ENCODE results near the gene DMPK. TPM values are rescaled to one million over a fixed set of nuclear protein-coding genes. Genes with fewer than 3 reads are reported as not detected.

Gene DMPK
- total and polyA plus RNA-seq, 2 experiments from 2014 or later: 25.2 to 46.0 TPM

- Histone ChIP-seq H2AFZ (peak within 1 kb of the TSS; percentile 35), H3K36me3 (replicated peaks; ENCODE audit: insufficient read depth, low read depth) (no peaks in the 10 kb centered on the region), H3K4me2 (peak within 1 kb of the TSS; percentile 95), H3K4me3 (peak within 1 kb of the TSS; percentile 91), H3K27ac (peak within 1 kb of the TSS; percentile 55), H3K27me3 (no peaks in the 10 kb centered on the region), H3K4me1 (ENCODE audit: insufficient read depth) (no peaks in the 10 kb centered on the region), H3K79me2 (peaks cover 35% of the 10 kb centered on the region), H4K20me1 (ENCODE audit: insufficient read depth, poor library complexity, severe bottlenecking) (peaks cover 5% of the 10 kb centered on the region), H3K9me2 (replicated peaks; ENCODE audit: insufficient read depth) (no peaks in the 10 kb centered on the region), H3K9me3 (ENCODE audit: low read depth) (no peaks in the 10 kb centered on the region)
- TF ChIP-seq CTCF (IDR thresholded peaks at IDR 0.05; ENCODE audit: poor library complexity): no peak
- no peak for TF ChIP-seq EZH2phosphoT487 (IDR thresholded peaks at IDR 0.05; ENCODE audit: low read depth, severe bottlenecking, unreplicated experiment)
- TF ChIP-seq EZH2 (IDR thresholded peaks at IDR 0.05; ENCODE audit: borderline replicate concordance): no peak
- DNase-seq (ENCODE audit: low spot score): peak; percentile 100
- under 1% methylated on average over 34 of the region's 86 CpGs for WGBS (ENCODE audit: low lambda C conversion rate, missing lambda C conversion rate)
These were observed 10.3 kb upstream of the DMPK start, which contains the start of gene DMWD for GRCh38 chr19:45792470-45793177. TSS of gene DMWD (minus strand) at chr19:45792845. CDS start at chr19:45792756, 89 bp downstream.

GRCh38 chr19:45791744-45792469 lies 9.6 kb upstream of the DMPK start:
- Histone ChIP-seq H3K4me3 (peak overlapping the region; percentile 91), H3K4me1 (ENCODE audit: insufficient read depth) (no peaks in the 10 kb centered on the region), H3K9me2 (replicated peaks; ENCODE audit: insufficient read depth) (no peaks in the 10 kb centered on the region), H3K4me2 (peak overlapping the region; percentile 95), H3K79me2 (peaks cover 35% of the 10 kb centered on the region), H4K20me1 (ENCODE audit: insufficient read depth, poor library complexity, severe bottlenecking) (peaks cover 5% of the 10 kb centered on the region), H3K9me3 (ENCODE audit: low read depth) (no peaks in the 10 kb centered on the region), H3K27ac (peak overlapping the region; percentile 55), H2AFZ (peak overlapping the region; percentile 35), H3K36me3 (replicated peaks; ENCODE audit: insufficient read depth, low read depth) (no peaks in the 10 kb centered on the region), H3K27me3 (no peaks in the 10 kb centered on the region)
- no peak for TF ChIP-seq EZH2 (IDR thresholded peaks at IDR 0.05; ENCODE audit: borderline replicate concordance)
- TF ChIP-seq EZH2phosphoT487 (IDR thresholded peaks at IDR 0.05; ENCODE audit: low read depth, severe bottlenecking, unreplicated experiment): no peak
- no peak for TF ChIP-seq CTCF (IDR thresholded peaks at IDR 0.05; ENCODE audit: poor library complexity)
- DNase-seq (ENCODE audit: low spot score): no peak
- WGBS (ENCODE audit: low lambda C conversion rate, missing lambda C conversion rate): 19% methylated on average over 13 of the region's 31 CpGs

GRCh38 chr19:45790942-45791341 lies 8.7 kb upstream of the DMPK start:
- Histone ChIP-seq H3K4me1 (ENCODE audit: insufficient read depth) (no peaks in the 10 kb centered on the region), H3K4me2 (peak overlapping the region; percentile 95), H3K36me3 (replicated peaks; ENCODE audit: insufficient read depth, low read depth) (no peaks in the 10 kb centered on the region), H3K79me2 (peaks cover 35% of the 10 kb centered on the region), H2AFZ (no peak overlapping the region), H3K27me3 (no peaks in the 10 kb centered on the region), H3K27ac (no peak overlapping the region), H3K9me2 (replicated peaks; ENCODE audit: insufficient read depth) (no peaks in the 10 kb centered on the region), H3K4me3 (no peak overlapping the region), H4K20me1 (ENCODE audit: insufficient read depth, poor library complexity, severe bottlenecking) (peaks cover 5% of the 10 kb centered on the region), H3K9me3 (ENCODE audit: low read depth) (no peaks in the 10 kb centered on the region)
- WGBS (ENCODE audit: low lambda C conversion rate, missing lambda C conversion rate): 96% methylated on average over 8 of the region's 8 CpGs
- no peak for DNase-seq (ENCODE audit: low spot score)
- TF ChIP-seq CTCF (IDR thresholded peaks at IDR 0.05; ENCODE audit: poor library complexity): no peak
- TF ChIP-seq EZH2phosphoT487 (IDR thresholded peaks at IDR 0.05; ENCODE audit: low read depth, severe bottlenecking, unreplicated experiment): no peak
- no peak for TF ChIP-seq EZH2 (IDR thresholded peaks at IDR 0.05; ENCODE audit: borderline replicate concordance)
